ENCODE data around the gene NINL.

DNA sequence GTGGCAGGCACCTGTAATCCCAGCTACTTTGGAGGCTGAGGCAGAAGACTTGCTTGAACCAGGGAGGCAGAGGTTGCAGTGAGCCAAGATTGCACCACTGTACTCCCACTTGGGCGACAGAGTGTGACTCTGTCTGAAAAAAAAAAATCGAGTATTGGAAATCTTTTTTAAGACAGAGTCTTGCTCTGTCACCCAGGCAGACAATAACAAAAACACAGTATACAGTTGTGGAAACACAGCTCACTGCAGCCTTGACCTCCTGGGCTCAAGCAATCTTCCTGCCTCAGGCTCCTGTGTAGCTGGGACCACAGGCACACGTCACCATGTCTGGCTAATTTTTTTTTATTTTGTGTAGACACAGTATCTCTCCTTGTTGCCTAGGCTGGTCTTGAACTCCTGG is 23.4 kb upstream of the NINL start:
- TF ChIP-seq CTCF (IDR thresholded peaks at IDR 0.05; ENCODE audit: control extremely low read depth in 1 of 3, insufficient read depth in 1 of 3, low read depth in 1 of 3, low read length in 3 of 3) (no peak), GABPA (IDR thresholded peaks at IDR 0.05; ENCODE audit: borderline replicate concordance, insufficient read depth, low read length) (no peak), POLR2AphosphoS5 (IDR thresholded peaks at IDR 0.05; ENCODE audit: low read depth, low read length) (no peak), EZH2 (IDR thresholded peaks at IDR 0.05; ENCODE audit: low read depth, low read length, severe bottlenecking) (no peak), EGR1 (IDR thresholded peaks at IDR 0.05; ENCODE audit: borderline replicate concordance, low read depth, low read length) (no peak)
